ENCODE measurements around the gene OR5AR1. TPM values are rescaled to one million over a fixed set of nuclear protein-coding genes. Genes with fewer than 3 reads are reported as not detected.

The OR5AR1 gene
- not detected in 2 replicates for total RNA-seq (2022)
- Bru-seq, nascent RNA, result not detected
- not detected for BruChase-seq, experiment 1, labeled RNA remaining after a 6-hour chase
- not detected for BruChase-seq, experiment 2, labeled RNA remaining after a 2-hour chase
- long read RNA-seq, result 0 reads

- H3K36me3 Mint-ChIP-seq (ENCODE audit: insufficient read depth, unreplicated experiment), result no peaks in the 10 kb centered on the region
- no peak for DNase-seq (ENCODE audit: unreplicated experiment)
- no TSS peak for BruUV-seq (replicated peaks)
- H3K9me3 Mint-ChIP-seq (ENCODE audit: unreplicated experiment), result peaks cover 7% of the 10 kb centered on the region
- H3K27ac Mint-ChIP-seq (ENCODE audit: low read depth, unreplicated experiment), result no peak within 1 kb of the TSS
- no peak for TF ChIP-seq CTCF (IDR thresholded peaks at IDR 0.05; ENCODE audit: unreplicated experiment)
- peaks cover 12% of the 10 kb centered on the region for H3K27me3 Mint-ChIP-seq (ENCODE audit: insufficient read depth, unreplicated experiment)
- no peak within 1 kb of the TSS for H3K4me3 Mint-ChIP-seq (ENCODE audit: unreplicated experiment)
- ChIA-PET CTCF (interaction anchor here (0.9 kb wide), 1 partner anchor 17 kb away, joined by 3 read pairs; no protein-coding TSS in a partner anchor), POLR2A (interaction anchor here (0.7 kb wide), 1 partner anchor 38 kb away, joined by 4 read pairs; no protein-coding TSS in a partner anchor)
- no peaks in the 10 kb centered on the region for H3K4me1 Mint-ChIP-seq (ENCODE audit: insufficient read depth, unreplicated experiment)
- intact Hi-C loops (cut with micrococcal nuclease), result no loop called here
Measured at GRCh38 chr11:56663386-56663785, at the start of gene OR5AR1. OR5AR1 (plus strand) TSS chr11:56663686; CDS start chr11:56663686, 0 bp downstream.

- DNase-seq (ENCODE audit: unreplicated experiment), result peak; percentile 77
- POLR2A ChIA-PET, result no interaction called here
- no peaks in the 10 kb centered on the region for H3K9me3 Mint-ChIP-seq (ENCODE audit: unreplicated experiment)
- H3K4me3 Mint-ChIP-seq (ENCODE audit: unreplicated experiment), result no peak overlapping the region
- peaks cover 17% of the 10 kb centered on the region for H3K27me3 Mint-ChIP-seq (ENCODE audit: insufficient read depth, unreplicated experiment)
- CTCF ChIA-PET, result interaction anchor here (0.8 to 6.9 kb wide), 16 partner anchors 8 to 624 kb away, joined by 3 to 111 read pairs (median 6); partner anchors contain the start of gene OR5M1
- H3K4me1 Mint-ChIP-seq (ENCODE audit: insufficient read depth, unreplicated experiment), result no peaks in the 10 kb centered on the region
- no peak overlapping the region for H3K27ac Mint-ChIP-seq (ENCODE audit: low read depth, unreplicated experiment)
- TF ChIP-seq CTCF (IDR thresholded peaks at IDR 0.05; ENCODE audit: unreplicated experiment), result peak; percentile 41
- intact Hi-C loops (cut with micrococcal nuclease), result loop anchor here (1.0 to 10.0 kb wide), 4 partner anchors 80 to 682 kb away; no protein-coding TSS in a partner anchor
- no peaks in the 10 kb centered on the region for H3K36me3 Mint-ChIP-seq (ENCODE audit: insufficient read depth, unreplicated experiment)
- no TSS peak for BruUV-seq (replicated peaks)
Measured at GRCh38 chr11:56624661-56625110, 38.8 kb upstream of the OR5AR1 start.

GRCh38 chr11:56625946-56626345 is 37.5 kb upstream of the OR5AR1 start:
- intact Hi-C loops (cut with micrococcal nuclease), result loop anchor here (10.0 kb wide), 1 partner anchor 79 kb away; no protein-coding TSS in a partner anchor

More at GRCh38 chr11:56625946-56626345, 37.5 kb upstream of the OR5AR1 start:
- BruUV-seq (replicated peaks), result no TSS peak
- H3K36me3 Mint-ChIP-seq (ENCODE audit: insufficient read depth, unreplicated experiment), result no peaks in the 10 kb centered on the region
- no peak for TF ChIP-seq CTCF (IDR thresholded peaks at IDR 0.05; ENCODE audit: unreplicated experiment)
- peaks cover 5% of the 10 kb centered on the region for H3K27me3 Mint-ChIP-seq (ENCODE audit: insufficient read depth, unreplicated experiment)
- no peak overlapping the region for H3K27ac Mint-ChIP-seq (ENCODE audit: low read depth, unreplicated experiment)
- no peak overlapping the region for H3K4me3 Mint-ChIP-seq (ENCODE audit: unreplicated experiment)
- ChIA-PET CTCF (interaction anchor here (0.5 to 6.9 kb wide), 13 partner anchors 20 to 915 kb away, joined by 3 to 111 read pairs (median 3); no protein-coding TSS in a partner anchor), POLR2A (interaction anchor here (0.6 to 0.8 kb wide), 2 partner anchors 216 to 490 kb away, joined by 3 to 5 read pairs; no protein-coding TSS in a partner anchor)
- no peak for DNase-seq (ENCODE audit: unreplicated experiment)
- H3K9me3 Mint-ChIP-seq (ENCODE audit: unreplicated experiment), result no peaks in the 10 kb centered on the region
- H3K4me1 Mint-ChIP-seq (ENCODE audit: insufficient read depth, unreplicated experiment), result no peaks in the 10 kb centered on the region
